Keratinocyte (primary cell): ENCODE results near the gene SUGCT. TPM values are rescaled to one million over a fixed set of nuclear protein-coding genes. Genes with fewer than 3 reads are reported as not detected.

Experiments used
- DNase-seq: peaks from one replicate; pipeline ENCODE4 v3.0.0-alpha.2; 2011; ENCODE audit warnings: low read depth, missing footprints, low spot score
- FAIRE-seq: peaks from 2 replicates; lab custom pipeline; 2011; peaks lifted over from hg19 to GRCh38; lab: Jason Lieb, UNC
- H2AFZ ChIP-seq: 2 replicates; pipeline ENCODE4 v1.6.0; 2012; ENCODE audit warnings: low read length, control low read depth, inconsistent platforms; ENCODE audit not compliant: control insufficient read depth
- H3K27ac ChIP-seq: 2 replicates; pipeline ENCODE4 v1.5.1; 2011; ENCODE audit warnings: low read length; ENCODE audit not compliant: control insufficient read depth, insufficient read depth
- H3K27me3 ChIP-seq: 3 replicates; pipeline ENCODE4 v1.6.0; 2011; ENCODE audit warnings: low read length; ENCODE audit not compliant: control insufficient read depth, insufficient read depth; ENCODE audit errors: extremely low read depth
- H3K36me3 ChIP-seq, 2 experiments: 2 replicates in 1 of 2; 3 replicates in 1 of 2; pipeline ENCODE4 v1.5.1; 2011; ENCODE audit warnings: low read length in 2 of 2, mild to moderate bottlenecking in 1 of 2; ENCODE audit not compliant: control insufficient read depth in 2 of 2, insufficient read depth in 2 of 2; ENCODE audit errors: extremely low read depth in 1 of 2
- H3K4me1 ChIP-seq: 3 replicates; pipeline ENCODE4 v1.5.1; 2011; ENCODE audit warnings: low read length; ENCODE audit not compliant: control insufficient read depth, insufficient read depth; ENCODE audit errors: extremely low read depth
- H3K4me2 ChIP-seq: 3 replicates; pipeline ENCODE4 v1.6.0; 2011; ENCODE audit warnings: low read depth, low read length; ENCODE audit not compliant: control insufficient read depth, insufficient read depth; ENCODE audit errors: extremely low read depth
- H3K4me3 ChIP-seq, 3 experiments: fragments of 200-600 bp in 1 of 3; sonication (generic) in 1 of 3; 2 replicates in 2 of 3; 3 replicates in 1 of 3; pipeline ENCODE4 v1.5.1; 2011 to 2016; ENCODE audit warnings: low read length in 3 of 3, mild to moderate bottlenecking in 3 of 3, control low read depth in 2 of 3, inconsistent platforms in 1 of 3, low read depth in 1 of 3, mixed read lengths in 1 of 3, mixed run types in 1 of 3, moderate library complexity in 1 of 3; ENCODE audit not compliant: control insufficient read depth in 2 of 3, insufficient read depth in 2 of 3; ENCODE audit errors: extremely low read depth in 1 of 3
- H3K79me2 ChIP-seq: 2 replicates; pipeline ENCODE4 v1.6.0; 2012; ENCODE audit warnings: low read length; ENCODE audit not compliant: control insufficient read depth, insufficient read depth
- H3K9ac ChIP-seq: 3 replicates; pipeline ENCODE4 v1.6.0; 2011; ENCODE audit warnings: low read length; ENCODE audit not compliant: control insufficient read depth, insufficient read depth; ENCODE audit errors: extremely low read depth
- H3K9me1 ChIP-seq: 3 replicates; pipeline ENCODE4 v1.6.0; 2011; ENCODE audit warnings: low read length; ENCODE audit not compliant: control insufficient read depth, insufficient read depth; ENCODE audit errors: extremely low read depth
- H3K9me3 ChIP-seq: 2 replicates; pipeline ENCODE4 v1.5.1; 2012; ENCODE audit warnings: low read depth, low read length; ENCODE audit not compliant: control insufficient read depth
- H4K20me1 ChIP-seq: 3 replicates; pipeline ENCODE4 v1.6.0; 2011; ENCODE audit warnings: low read length; ENCODE audit not compliant: control insufficient read depth, insufficient read depth; ENCODE audit errors: extremely low read depth
- EZH2 ChIP-seq: IDR thresholded peaks from one replicate; pipeline ENCODE4 v1.6.1; 2012; ENCODE audit warnings: inconsistent platforms, mild to moderate bottlenecking, low read length, moderate library complexity
- dilution Hi-C: fragments of 300-500 bp; cut with MboI; formaldehyde crosslinking; loops from one replicate; pipeline ENCODE4 v1.7.0; 2020; ENCODE audit warnings: low sequenced_read_pairs; ENCODE audit not compliant: extremely low pct_ligation_motif_present
- polyA plus RNA-seq, 5 experiments: library from polyadenylated mRNA; depleted of rRNA in 3 of 5; stranded (reverse) in 3 of 5; stranded (forward) in 1 of 5; unstranded in 1 of 5; fragments of >200 nt; gene quantifications; 1 replicate in 1 of 5; 2 replicates in 3 of 5; 3 replicates in 1 of 5; pipeline versions ENCODE4 v1.2.1 to v1.2.3, GENCODE V29; 2011 to 2012; ENCODE audit warnings: missing spikeins in 2 of 5, low read depth in 1 of 5, low replicate concordance in 1 of 5
- TF ChIP-seq, protein P1 (sequence below), 3 experiments: IDR thresholded peaks in 1 of 3; conservative IDR thresholded peaks in 1 of 3; optimal IDR thresholded peaks in 1 of 3; 2 replicates in 2 of 3; 3 replicates in 1 of 3; pipeline versions ENCODE3 to v1.5.1; 2011; ENCODE audit warnings: low read length in 3 of 3, mild to moderate bottlenecking in 3 of 3, moderate library complexity in 2 of 3, control low read depth in 1 of 3, inconsistent platforms in 1 of 3; ENCODE audit not compliant: insufficient read depth in 2 of 3; ENCODE audit errors: extremely low read depth in 1 of 3

Gene SUGCT
- polyA plus RNA-seq, 1 donor (not counting 4 experiments of a cell fraction or from before 2014, with no cell fraction given) = 134 TPM

DNA sequence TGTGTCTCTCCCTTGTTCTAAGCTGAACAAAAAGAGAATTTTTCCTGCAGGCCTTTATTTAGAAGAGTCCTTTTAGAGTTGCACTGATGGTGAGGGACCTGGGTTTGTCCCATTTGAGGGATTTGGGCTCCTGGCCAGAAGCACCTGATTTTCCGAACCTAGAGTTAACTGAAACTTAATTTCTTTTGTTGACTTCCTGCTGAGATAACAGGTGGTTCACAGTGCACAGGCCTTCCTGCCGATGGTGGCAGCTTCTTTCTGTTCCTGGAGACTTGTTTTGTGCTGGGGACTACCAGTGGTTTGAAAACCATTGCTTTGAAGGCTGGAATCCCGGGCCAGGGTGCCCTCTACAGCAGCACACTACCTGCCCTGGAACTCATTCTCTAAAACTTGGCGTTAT is 99.2 kb downstream of the SUGCT start:
- no peak overlapping the region for H3K4me2 ChIP-seq
- no peak for DNase-seq
- no peak overlapping the region for H3K4me3 ChIP-seq
- H3K27me3 ChIP-seq = no peaks in the 10 kb centered on the region
- dilution Hi-C loops = no loop called here
- TF ChIP-seq, protein P1, sequence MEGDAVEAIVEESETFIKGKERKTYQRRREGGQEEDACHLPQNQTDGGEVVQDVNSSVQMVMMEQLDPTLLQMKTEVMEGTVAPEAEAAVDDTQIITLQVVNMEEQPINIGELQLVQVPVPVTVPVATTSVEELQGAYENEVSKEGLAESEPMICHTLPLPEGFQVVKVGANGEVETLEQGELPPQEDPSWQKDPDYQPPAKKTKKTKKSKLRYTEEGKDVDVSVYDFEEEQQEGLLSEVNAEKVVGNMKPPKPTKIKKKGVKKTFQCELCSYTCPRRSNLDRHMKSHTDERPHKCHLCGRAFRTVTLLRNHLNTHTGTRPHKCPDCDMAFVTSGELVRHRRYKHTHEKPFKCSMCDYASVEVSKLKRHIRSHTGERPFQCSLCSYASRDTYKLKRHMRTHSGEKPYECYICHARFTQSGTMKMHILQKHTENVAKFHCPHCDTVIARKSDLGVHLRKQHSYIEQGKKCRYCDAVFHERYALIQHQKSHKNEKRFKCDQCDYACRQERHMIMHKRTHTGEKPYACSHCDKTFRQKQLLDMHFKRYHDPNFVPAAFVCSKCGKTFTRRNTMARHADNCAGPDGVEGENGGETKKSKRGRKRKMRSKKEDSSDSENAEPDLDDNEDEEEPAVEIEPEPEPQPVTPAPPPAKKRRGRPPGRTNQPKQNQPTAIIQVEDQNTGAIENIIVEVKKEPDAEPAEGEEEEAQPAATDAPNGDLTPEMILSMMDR (optimal IDR thresholded peaks at IDR 0.05 in 1 of 3, IDR thresholded peaks at IDR 0.05 in 1 of 3, conservative IDR thresholded peaks at IDR 0.05 in 1 of 3; ENCODE audit: extremely low read depth in 1 of 3, insufficient read depth in 2 of 3, low read length in 3 of 3) = no peak
- no peak for TF ChIP-seq EZH2
- H3K79me2 ChIP-seq = no peaks in the 10 kb centered on the region
- H3K9me1 ChIP-seq = no peaks in the 10 kb centered on the region
- no peaks in the 10 kb centered on the region for H3K36me3 ChIP-seq
- no peaks in the 10 kb centered on the region for H3K9me3 ChIP-seq
- H3K4me1 ChIP-seq = no peaks in the 10 kb centered on the region
- H3K27ac ChIP-seq = no peak overlapping the region
- no peaks in the 10 kb centered on the region for H4K20me1 ChIP-seq
- FAIRE-seq = no peak
- no peak overlapping the region for H2AFZ ChIP-seq
- H3K9ac ChIP-seq = no peak overlapping the region

DNA sequence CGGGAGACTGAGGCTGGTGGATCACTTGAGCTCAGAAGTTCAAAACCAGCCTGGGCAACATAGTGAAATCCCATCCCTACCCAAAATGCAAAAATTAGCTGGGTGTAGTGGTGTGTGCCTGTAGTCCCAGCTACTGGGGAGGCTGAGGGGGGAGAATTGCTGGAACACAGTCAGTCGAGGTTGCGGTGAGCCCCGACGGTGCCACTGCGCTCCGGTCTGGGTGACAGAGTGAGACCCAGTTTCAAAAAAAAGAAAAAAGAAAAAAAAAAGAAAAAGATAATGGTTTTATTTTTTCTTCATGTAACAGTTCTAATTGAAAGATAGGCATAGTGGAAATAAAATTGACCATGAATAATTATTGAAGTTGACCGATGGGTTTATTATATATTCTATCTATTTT is 99.9 kb downstream of the SUGCT start:
- Histone ChIP-seq H3K36me3 (no peaks in the 10 kb centered on the region), H3K9me1 (no peaks in the 10 kb centered on the region), H3K4me1 (no peaks in the 10 kb centered on the region), H3K4me3 (no peak overlapping the region), H3K4me2 (no peak overlapping the region), H2AFZ (no peak overlapping the region), H4K20me1 (no peaks in the 10 kb centered on the region), H3K9me3 (no peaks in the 10 kb centered on the region), H3K9ac (no peak overlapping the region), H3K27ac (no peak overlapping the region), H3K79me2 (no peaks in the 10 kb centered on the region), H3K27me3 (no peaks in the 10 kb centered on the region)
- FAIRE-seq (no peak), DNase-seq (no peak)
- dilution Hi-C loops = no loop called here
- TF ChIP-seq, protein P1 (optimal IDR thresholded peaks at IDR 0.05 in 1 of 3, IDR thresholded peaks at IDR 0.05 in 1 of 3, conservative IDR thresholded peaks at IDR 0.05 in 1 of 3; ENCODE audit: extremely low read depth in 1 of 3, insufficient read depth in 2 of 3, low read length in 3 of 3) = no peak
- no peak for TF ChIP-seq EZH2
